ACC112 (cell line): Measurements from ENCODE around the gene KIF5C.

ENCODE experiments used
- H2AFZ ChIP-seq: fragments of 200-600 bp; sonication (generic); one replicate; pipeline ENCODE4 v1.6.0; 2017; ENCODE audit warnings: antibody characterized with exemption, low read length; ENCODE audit not compliant: unreplicated experiment
- H3K27ac ChIP-seq: fragments of 200-600 bp; sonication (generic); 2 replicates; pipeline ENCODE4 v1.5.1; 2014; ENCODE audit warnings: low read depth, mild to moderate bottlenecking, antibody characterized with exemption, low read length, moderate library complexity
- H3K27me3 ChIP-seq: fragments of 200-600 bp; sonication (generic); 2 replicates; pipeline ENCODE4 v1.6.1; 2014; ENCODE audit warnings: mild to moderate bottlenecking, antibody characterized with exemption, low read length, moderate library complexity, mixed read lengths; ENCODE audit not compliant: insufficient read depth
- H3K36me3 ChIP-seq: fragments of 200-600 bp; sonication (generic); 2 replicates; pipeline ENCODE4 v1.6.1; 2016; ENCODE audit warnings: mild to moderate bottlenecking, antibody characterized with exemption, low read length, moderate library complexity, mixed read lengths; ENCODE audit not compliant: insufficient read depth
- H3K4me1 ChIP-seq: fragments of 200-600 bp; sonication (generic); one replicate; pipeline ENCODE4 v1.6.1; 2016; ENCODE audit warnings: low read length, mixed read lengths; ENCODE audit not compliant: insufficient read depth, unreplicated experiment, control insufficient read depth
- H3K4me3 ChIP-seq: fragments of 200-600 bp; sonication (generic); 2 replicates; pipeline ENCODE4 v1.5.1; 2014; ENCODE audit warnings: mild to moderate bottlenecking, low read depth, low read length
- H3K79me2 ChIP-seq: fragments of 200-600 bp; sonication (generic); one replicate; pipeline ENCODE4 v1.6.0; 2016; ENCODE audit warnings: low read length; ENCODE audit not compliant: control insufficient read depth, unreplicated experiment, insufficient read depth

The KIF5C gene

GRCh38 chr2:149068996-149069888 is 194.2 kb downstream of the KIF5C start:
- Histone ChIP-seq H3K36me3 (no peaks in the 10 kb centered on the region), H3K27ac (peak overlapping the region; percentile 85), H3K4me3 (no peak overlapping the region), H3K4me1 (peaks cover 15% of the 10 kb centered on the region), H3K27me3 (no peaks in the 10 kb centered on the region), H3K79me2 (no peaks in the 10 kb centered on the region), H2AFZ (no peak overlapping the region)

DNA sequence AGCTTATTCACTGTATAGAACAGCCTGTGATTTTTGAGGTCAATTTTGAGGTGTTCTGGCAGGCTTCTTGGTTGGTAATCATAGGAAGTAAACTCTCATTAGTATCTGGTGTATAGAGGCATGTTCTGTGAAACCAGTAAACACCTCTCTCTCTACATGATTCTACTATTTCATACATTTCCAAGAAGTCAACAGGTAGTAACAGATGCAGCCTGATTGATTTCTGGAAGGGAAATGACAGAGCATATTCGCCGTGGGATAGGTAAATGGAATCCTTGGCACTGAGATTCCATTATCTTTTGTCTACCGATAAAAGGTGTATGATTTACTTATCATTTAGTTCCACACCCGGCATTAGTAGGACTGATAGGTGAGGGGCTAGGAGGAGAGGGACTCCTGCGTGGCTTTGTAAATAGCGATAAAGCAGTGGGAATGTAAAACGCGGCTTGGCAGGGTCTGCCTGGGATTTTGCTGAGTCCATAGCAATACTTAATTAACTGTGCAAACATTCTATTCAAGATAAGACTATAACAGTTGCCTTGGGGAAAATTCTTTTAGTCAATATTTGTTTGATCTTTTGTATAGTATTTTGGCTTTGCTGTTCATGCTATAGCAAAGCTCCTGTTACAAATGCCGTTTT is 195.8 kb downstream of the KIF5C start:
- Histone ChIP-seq H3K79me2 (no peaks in the 10 kb centered on the region), H3K27ac (no peak overlapping the region), H2AFZ (no peak overlapping the region), H3K27me3 (no peaks in the 10 kb centered on the region), H3K4me3 (no peak overlapping the region), H3K4me1 (peaks cover 17% of the 10 kb centered on the region), H3K36me3 (no peaks in the 10 kb centered on the region)

DNA sequence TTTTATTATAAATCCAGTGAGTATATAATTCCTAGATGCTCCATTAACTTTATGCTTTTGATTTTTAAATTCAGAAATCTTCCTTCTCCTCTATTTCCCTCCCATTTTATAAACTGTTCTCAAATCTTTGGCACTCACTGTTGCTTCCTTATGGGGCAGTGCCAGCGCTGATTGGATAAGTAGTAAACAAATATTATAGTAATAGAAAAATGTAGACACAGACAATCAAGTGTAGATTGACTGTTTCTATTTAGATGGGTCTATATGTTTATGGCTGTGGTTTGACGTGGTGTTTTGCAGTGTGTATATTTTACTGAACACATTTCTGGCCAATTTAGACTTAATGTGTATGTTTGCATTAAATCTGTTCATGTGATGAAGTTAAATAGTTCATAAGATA is 200.1 kb downstream of the KIF5C start:
- Histone ChIP-seq H2AFZ (peak overlapping the region; percentile 97), H3K27me3 (no peaks in the 10 kb centered on the region), H3K36me3 (no peaks in the 10 kb centered on the region), H3K4me1 (peaks cover 9% of the 10 kb centered on the region), H3K27ac (no peak overlapping the region), H3K4me3 (no peak overlapping the region), H3K79me2 (no peaks in the 10 kb centered on the region)

DNA sequence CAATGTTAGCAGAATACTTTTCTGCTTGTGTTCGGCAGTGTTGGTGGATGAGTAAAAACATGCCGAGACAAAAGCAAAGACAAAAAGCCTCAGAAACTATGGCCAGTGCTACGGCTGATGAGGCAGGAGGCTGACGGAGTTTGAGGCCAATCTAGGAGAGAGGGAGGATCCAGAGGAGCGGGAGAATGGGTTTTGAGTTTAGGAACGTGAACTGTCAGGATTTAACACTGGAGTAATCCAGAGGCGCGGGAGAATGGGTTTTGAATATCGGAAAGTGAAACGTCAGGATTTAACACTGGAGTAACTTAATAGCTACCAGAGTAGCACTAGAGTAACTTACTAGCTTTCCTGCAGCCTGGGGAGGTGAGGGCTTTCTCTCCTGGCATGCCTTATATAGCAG is 200.8 kb downstream of the KIF5C start:
- peak overlapping the region; percentile 97 for H2AFZ ChIP-seq
- no peaks in the 10 kb centered on the region for H3K27me3 ChIP-seq
- no peak overlapping the region for H3K27ac ChIP-seq
- H3K4me3 ChIP-seq, result peak overlapping the region; percentile 70
- peaks cover 8% of the 10 kb centered on the region for H3K4me1 ChIP-seq
- no peaks in the 10 kb centered on the region for H3K79me2 ChIP-seq
- H3K36me3 ChIP-seq, result no peaks in the 10 kb centered on the region
